Measurements from ENCODE around the gene COPE.
"Not testable (repeated sequence)": the region's sequence is repeated elsewhere in the genome, so short reads cannot be mapped to it uniquely, and the experiment has no call there.

COPE gene

GRCh38 chr19:18903156-18904037, 15.8 kb downstream of the COPE start:
- no peak for TF ChIP-seq CTCF (IDR thresholded peaks at IDR 0.05; ENCODE audit: low read depth, low read length, missing control alignments)
- no peak for DNase-seq (ENCODE audit: extremely low read depth, low read depth)
- H3K4me3 ChIP-seq (replicated peaks; ENCODE audit: low read depth, low read length), result no peak overlapping the region

DNA sequence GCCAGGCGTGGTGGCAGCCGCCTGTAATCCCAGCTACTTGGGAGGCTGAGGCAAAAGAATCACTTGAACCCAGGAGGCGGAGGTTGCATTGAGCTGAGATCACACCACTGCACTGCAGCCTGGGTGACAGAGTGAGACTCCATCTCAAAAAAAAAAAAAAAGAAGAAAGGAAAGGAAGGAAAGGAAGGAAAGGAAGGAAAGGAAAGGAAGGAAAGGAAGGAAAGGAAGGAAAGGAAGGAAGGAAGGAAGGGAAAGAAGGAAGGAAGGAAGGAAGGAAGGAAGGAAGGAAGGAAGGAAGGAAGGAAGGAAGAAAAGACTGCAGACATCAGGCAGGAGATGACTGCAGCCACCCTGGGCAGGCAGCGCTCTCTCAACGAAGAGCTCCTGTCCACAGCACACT, 16.7 kb downstream of the COPE start:
- H3K4me3 ChIP-seq (replicated peaks; ENCODE audit: low read depth, low read length); DNase-seq (ENCODE audit: extremely low read depth, low read depth): not testable (repeated sequence)

GRCh38 chr19:18901491-18901890, 17.7 kb downstream of the COPE start:
- no peak for DNase-seq (ENCODE audit: extremely low read depth, low read depth)
- no peak for TF ChIP-seq CTCF (IDR thresholded peaks at IDR 0.05; ENCODE audit: low read depth, low read length, missing control alignments)
- H3K4me3 ChIP-seq (replicated peaks; ENCODE audit: low read depth, low read length), result no peak overlapping the region

DNA sequence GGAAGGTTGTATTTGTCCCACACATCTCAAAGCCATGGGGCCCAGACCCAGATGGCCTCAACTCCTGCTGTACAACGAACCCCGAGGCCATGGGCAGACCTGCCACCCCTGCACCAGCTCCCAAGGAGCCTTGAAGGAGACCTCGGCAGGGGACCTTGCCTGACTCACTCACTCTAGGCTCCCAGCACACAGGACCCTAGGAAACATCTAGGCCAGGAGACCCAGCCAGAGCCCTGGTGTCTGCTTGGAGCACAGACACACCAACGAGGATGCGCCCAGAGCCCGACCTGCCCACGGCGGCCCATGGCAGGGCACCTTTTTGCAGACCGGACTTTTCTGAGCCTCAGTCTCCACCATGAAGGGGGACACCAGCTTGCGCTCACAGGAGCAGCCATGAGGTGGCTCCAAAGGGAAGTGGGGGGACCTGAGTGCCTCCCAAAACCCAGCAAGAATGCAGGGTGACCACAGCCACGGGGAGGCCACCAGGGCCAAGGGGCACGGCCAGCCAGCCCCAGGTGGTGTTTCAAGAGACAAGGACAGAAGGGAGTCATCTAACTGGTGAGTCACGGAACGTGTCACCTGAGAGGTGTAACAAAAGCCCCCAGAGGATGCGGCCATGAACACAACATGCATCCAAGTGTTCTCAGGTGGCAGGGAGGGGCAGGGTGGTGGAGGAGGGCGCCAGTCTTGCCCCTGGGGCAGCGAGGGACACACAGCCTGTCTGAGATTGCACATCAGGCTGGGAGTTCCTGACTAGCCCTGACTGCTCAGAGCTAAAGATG, 18.3 kb downstream of the COPE start:
- no peak overlapping the region for H3K4me3 ChIP-seq (replicated peaks; ENCODE audit: low read depth, low read length)
- DNase-seq (ENCODE audit: extremely low read depth, low read depth), result no peak
- TF ChIP-seq CTCF (IDR thresholded peaks at IDR 0.05; ENCODE audit: low read depth, low read length, missing control alignments), result no peak

GRCh38 chr19:18899624-18900560, 19.3 kb downstream of the COPE start:
- TF ChIP-seq CTCF (IDR thresholded peaks at IDR 0.05; ENCODE audit: low read depth, low read length, missing control alignments), result no peak
- DNase-seq (ENCODE audit: extremely low read depth, low read depth), result no peak
- H3K4me3 ChIP-seq (replicated peaks; ENCODE audit: low read depth, low read length), result no peak overlapping the region

DNA sequence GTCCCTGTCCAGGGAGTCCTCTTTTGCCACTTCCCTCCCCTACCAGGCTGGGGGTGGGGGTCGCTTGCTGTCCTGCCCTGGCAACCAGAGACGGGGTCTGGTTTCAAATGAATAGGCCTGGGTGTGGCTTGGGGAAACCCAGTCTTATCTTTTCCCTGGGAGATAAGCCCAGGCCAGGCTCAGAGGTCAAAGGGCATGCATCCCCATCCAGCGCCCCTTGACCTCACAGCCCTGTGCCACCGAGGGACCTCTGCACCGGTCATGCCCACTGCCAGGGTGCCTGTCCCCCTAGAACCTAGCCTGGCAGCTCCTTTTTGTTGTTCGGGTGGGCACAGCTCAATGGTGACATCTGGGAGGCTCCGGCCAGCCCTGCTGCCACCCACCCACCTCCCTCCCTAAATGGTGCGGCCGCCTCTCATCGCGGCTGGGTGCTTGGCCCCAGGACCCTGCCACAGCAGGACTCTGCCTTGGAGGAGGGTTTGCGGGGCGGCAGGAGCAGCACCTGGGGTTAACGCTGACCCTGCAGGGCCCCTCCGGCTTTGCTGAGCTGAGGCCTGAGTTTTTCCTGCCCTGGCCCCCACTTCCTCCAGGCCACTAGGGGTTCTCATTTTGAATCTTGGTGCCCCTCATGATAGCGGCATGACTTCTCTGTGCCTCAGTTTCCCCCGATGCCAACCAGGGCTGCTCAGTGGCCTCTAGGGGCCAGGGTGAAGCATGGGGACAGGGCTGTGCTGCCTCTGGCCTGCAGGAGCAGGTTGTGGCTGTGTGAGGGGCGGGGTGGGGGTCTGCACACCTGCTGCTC, 20.4 kb downstream of the COPE start:
- DNase-seq (ENCODE audit: extremely low read depth, low read depth), result no peak
- TF ChIP-seq CTCF (IDR thresholded peaks at IDR 0.05; ENCODE audit: low read depth, low read length, missing control alignments), result no peak
- no peak overlapping the region for H3K4me3 ChIP-seq (replicated peaks; ENCODE audit: low read depth, low read length)

All from HFF-Myc (cell line).